Smooth muscle cell (in vitro differentiated cells): Measurements from ENCODE around the gene AGTRAP. TPM values are rescaled to one million over a fixed set of nuclear protein-coding genes. Genes with fewer than 3 reads are reported as not detected.
A peak's percentile ranks its signal among the peaks of the same experiment; 100 is the strongest.

Experiments used
- DNase-seq: peaks from one replicate; lab custom pipeline; 2025; ENCODE audit not compliant: unreplicated experiment; lab: John Stamatoyannopoulos, UW
- H2AFZ ChIP-seq: fragments of 200-600 bp; sonication (generic); 2 replicates; pipeline ENCODE4 v1.6.0; 2016; ENCODE audit warnings: antibody characterized with exemption, low read depth, mild to moderate bottlenecking
- H3F3A ChIP-seq: fragments of 200-600 bp; sonication (generic); 2 replicates; pipeline ENCODE4 v1.6.0; 2017; ENCODE audit warnings: antibody characterized with exemption, low read depth
- H3K27ac ChIP-seq: fragments of 200-600 bp; sonication (generic); 2 replicates; pipeline ENCODE4 v1.5.1; 2016; ENCODE audit warnings: low read depth, mild to moderate bottlenecking
- H3K27me3 ChIP-seq: fragments of 200-600 bp; sonication (generic); 2 replicates; pipeline ENCODE4 v1.6.1; 2016; ENCODE audit warnings: low read depth, mild to moderate bottlenecking
- H3K36me3 ChIP-seq: fragments of 200-600 bp; sonication (generic); 2 replicates; pipeline ENCODE4 v1.5.1; 2016; ENCODE audit warnings: low read depth
- H3K4me1 ChIP-seq: fragments of 200-600 bp; sonication (generic); 2 replicates; pipeline ENCODE4 v1.5.1; 2016; ENCODE audit warnings: low read depth
- H3K4me2 ChIP-seq: fragments of 200-600 bp; sonication (generic); 2 replicates; pipeline ENCODE4 v1.6.0; 2016; ENCODE audit warnings: mild to moderate bottlenecking
- H3K4me3 ChIP-seq: fragments of 200-600 bp; sonication (generic); 2 replicates; pipeline ENCODE4 v1.5.1; 2016; ENCODE audit warnings: mild to moderate bottlenecking
- H3K79me2 ChIP-seq: fragments of 200-600 bp; sonication (generic); 2 replicates; pipeline ENCODE4 v1.6.0; 2016; ENCODE audit warnings: low read depth, mild to moderate bottlenecking
- H3K9ac ChIP-seq: fragments of 200-600 bp; sonication (generic); 2 replicates; pipeline ENCODE4 v1.6.0; 2016; ENCODE audit warnings: low read depth
- H3K9me3 ChIP-seq: fragments of 200-600 bp; sonication (generic); replicated peaks from 2 replicates; pipeline ENCODE4 v1.5.1; 2016; ENCODE audit warnings: low read depth
- H4K20me1 ChIP-seq: fragments of 200-600 bp; sonication (generic); 2 replicates; pipeline ENCODE4 v1.6.0; 2016; ENCODE audit warnings: low read depth
- WGBS: methylation state at CpG from one replicate; pipeline ENCODE4 v1.1.7; 2016; ENCODE audit warnings: low lambda C conversion rate; 5-methylcytosine and 5-hydroxymethylcytosine counted together
- polyA plus RNA-seq: library from polyadenylated mRNA; unstranded; fragments of >200 nt; fragmentation: Nextera tagmentation; extraction: Ambion mirVana; gene quantifications from 2 replicates; pipeline ENCODE4 v1.2.1, GENCODE V29; 2016
- total RNA-seq: library from RNA; depleted of rRNA; stranded (reverse); fragments of >200 nt; gene quantifications from 2 replicates; pipeline ENCODE4 v1.2.3, GENCODE V29; 2014
- TF ChIP-seq, protein P1 (sequence below): fragments of 200-600 bp; sonication (generic); IDR thresholded peaks from 2 replicates; pipeline ENCODE4 v1.5.1; 2017; ENCODE audit warnings: borderline replicate concordance, mild to moderate bottlenecking, antibody characterized with exemption; ENCODE audit not compliant: insufficient read depth, poor library complexity, severe bottlenecking

The AGTRAP gene
- total and polyA plus RNA-seq, 2 experiments from 2014 or later: 30.9 to 76.8 TPM

DNA sequence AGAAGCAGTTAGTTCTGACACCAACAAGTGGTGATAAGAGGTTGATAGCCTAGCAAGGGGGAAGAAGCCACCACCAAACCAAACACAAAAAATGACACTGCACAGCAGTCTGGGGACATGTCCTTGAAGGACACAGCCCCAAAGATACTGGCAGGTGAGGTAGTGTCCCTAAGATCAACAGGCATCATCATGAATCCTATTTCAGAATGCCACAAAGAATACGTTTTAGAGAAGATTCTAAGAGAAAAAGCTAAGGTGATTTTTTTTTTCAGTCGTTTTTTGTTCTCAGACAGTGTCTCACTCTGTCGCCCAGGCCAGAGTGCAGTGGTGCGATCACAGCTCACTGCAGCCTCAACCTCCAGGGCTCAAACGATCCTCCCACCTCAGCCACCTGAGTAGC, 50.2 kb downstream of the AGTRAP start:
- no peak overlapping the region for H2AFZ ChIP-seq
- no peaks in the 10 kb centered on the region for H3K9me3 ChIP-seq
- H4K20me1 ChIP-seq: no peaks in the 10 kb centered on the region
- WGBS: 60% methylated on average over 5 of the region's 5 CpGs
- TF ChIP-seq, protein P1, sequence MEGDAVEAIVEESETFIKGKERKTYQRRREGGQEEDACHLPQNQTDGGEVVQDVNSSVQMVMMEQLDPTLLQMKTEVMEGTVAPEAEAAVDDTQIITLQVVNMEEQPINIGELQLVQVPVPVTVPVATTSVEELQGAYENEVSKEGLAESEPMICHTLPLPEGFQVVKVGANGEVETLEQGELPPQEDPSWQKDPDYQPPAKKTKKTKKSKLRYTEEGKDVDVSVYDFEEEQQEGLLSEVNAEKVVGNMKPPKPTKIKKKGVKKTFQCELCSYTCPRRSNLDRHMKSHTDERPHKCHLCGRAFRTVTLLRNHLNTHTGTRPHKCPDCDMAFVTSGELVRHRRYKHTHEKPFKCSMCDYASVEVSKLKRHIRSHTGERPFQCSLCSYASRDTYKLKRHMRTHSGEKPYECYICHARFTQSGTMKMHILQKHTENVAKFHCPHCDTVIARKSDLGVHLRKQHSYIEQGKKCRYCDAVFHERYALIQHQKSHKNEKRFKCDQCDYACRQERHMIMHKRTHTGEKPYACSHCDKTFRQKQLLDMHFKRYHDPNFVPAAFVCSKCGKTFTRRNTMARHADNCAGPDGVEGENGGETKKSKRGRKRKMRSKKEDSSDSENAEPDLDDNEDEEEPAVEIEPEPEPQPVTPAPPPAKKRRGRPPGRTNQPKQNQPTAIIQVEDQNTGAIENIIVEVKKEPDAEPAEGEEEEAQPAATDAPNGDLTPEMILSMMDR: no peak
- H3K4me3 ChIP-seq: no peak overlapping the region
- no peaks in the 10 kb centered on the region for H3K36me3 ChIP-seq
- H3K27ac ChIP-seq: no peak overlapping the region
- no peaks in the 10 kb centered on the region for H3K79me2 ChIP-seq
- H3K27me3 ChIP-seq: no peaks in the 10 kb centered on the region
- no peak overlapping the region for H3K9ac ChIP-seq
- no peaks in the 10 kb centered on the region for H3F3A ChIP-seq
- peaks cover 10% of the 10 kb centered on the region for H3K4me1 ChIP-seq
- no peak for DNase-seq
- H3K4me2 ChIP-seq: no peak overlapping the region

DNA sequence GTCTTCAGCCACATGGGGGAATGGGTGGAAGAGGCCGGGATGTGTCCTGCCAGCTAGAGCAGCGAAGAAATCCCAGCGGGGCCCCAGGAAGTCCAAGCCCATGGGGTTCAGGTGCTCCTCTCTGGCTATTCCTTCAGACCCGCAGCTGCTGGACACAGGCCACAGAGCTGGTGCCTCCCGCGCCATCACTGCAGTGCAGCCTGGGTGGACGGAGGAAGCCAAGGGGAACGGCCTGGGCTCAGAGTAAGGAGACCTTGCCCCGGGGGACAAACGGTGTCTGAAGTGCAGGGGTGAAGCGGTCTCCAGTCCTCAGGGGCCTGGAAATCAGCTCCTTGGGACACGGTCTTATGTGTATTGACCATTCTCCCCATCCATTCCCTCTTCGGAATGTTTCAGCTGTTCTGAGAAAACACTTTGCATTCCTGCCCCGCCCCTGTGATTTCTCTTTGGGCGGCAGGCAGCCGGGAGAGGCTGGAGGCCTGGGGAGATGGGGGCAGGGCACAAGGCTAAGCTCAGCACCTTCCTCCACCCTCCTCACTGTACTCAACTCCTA, 51.4 kb downstream of the AGTRAP start:
- no peaks in the 10 kb centered on the region for H3F3A ChIP-seq
- no peak overlapping the region for H3K9ac ChIP-seq
- no peak for DNase-seq
- 39% methylated on average over 16 of the region's 16 CpGs for WGBS
- H3K36me3 ChIP-seq: no peaks in the 10 kb centered on the region
- H3K9me3 ChIP-seq: no peaks in the 10 kb centered on the region
- H2AFZ ChIP-seq: no peak overlapping the region
- no peaks in the 10 kb centered on the region for H3K79me2 ChIP-seq
- H3K4me3 ChIP-seq: no peak overlapping the region
- peak overlapping the region; percentile 33 for H3K4me2 ChIP-seq
- H4K20me1 ChIP-seq: no peaks in the 10 kb centered on the region
- TF ChIP-seq, protein P1: no peak
- H3K27ac ChIP-seq: no peak overlapping the region
- H3K4me1 ChIP-seq: peaks cover 10% of the 10 kb centered on the region
- H3K27me3 ChIP-seq: no peaks in the 10 kb centered on the region

DNA sequence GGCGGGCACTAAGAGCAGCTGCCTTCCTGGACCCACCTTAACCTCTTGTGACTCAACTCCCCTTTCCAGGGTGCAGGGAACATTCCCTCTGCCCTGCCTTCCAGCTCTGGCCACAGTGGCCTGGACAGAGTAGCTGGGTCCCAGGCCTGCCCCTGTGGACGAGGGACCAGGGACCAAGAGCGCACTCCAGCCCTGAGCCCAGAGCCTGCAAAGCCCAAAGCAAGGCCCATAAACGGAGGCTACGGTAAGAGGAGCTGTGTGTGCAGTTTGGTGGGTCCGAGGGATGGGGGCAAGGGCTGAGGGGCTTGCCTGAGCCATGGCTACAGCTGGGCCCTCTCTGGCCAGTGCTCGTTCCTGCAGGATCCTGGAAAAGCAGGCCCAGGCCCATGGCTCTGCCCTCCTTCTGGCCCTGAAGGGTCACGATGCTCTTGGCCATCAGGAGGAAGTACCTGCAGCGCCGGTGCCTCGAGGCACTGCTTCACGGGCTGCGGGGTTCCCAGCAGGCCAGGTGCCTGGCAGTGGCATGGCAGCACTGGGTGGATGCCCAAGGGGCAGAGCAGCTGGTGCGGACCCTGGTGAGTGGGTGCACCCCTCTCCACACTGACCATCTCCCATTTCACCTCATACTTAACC, 52.0 kb downstream of the AGTRAP start:
- Histone ChIP-seq H3K36me3 (no peaks in the 10 kb centered on the region), H3K4me2 (peak overlapping the region; percentile 33), H3K27me3 (no peaks in the 10 kb centered on the region), H2AFZ (no peak overlapping the region), H3K79me2 (no peaks in the 10 kb centered on the region), H3K4me3 (no peak overlapping the region), H3F3A (no peaks in the 10 kb centered on the region), H3K9ac (no peak overlapping the region), H4K20me1 (no peaks in the 10 kb centered on the region), H3K9me3 (no peaks in the 10 kb centered on the region), H3K27ac (no peak overlapping the region), H3K4me1 (peaks cover 13% of the 10 kb centered on the region)
- 90% methylated on average over 14 of the region's 14 CpGs for WGBS
- TF ChIP-seq, protein P1: no peak
- no peak for DNase-seq
